Mesenteric fat pad (tissue), 1 donor: Measurements from ENCODE around the gene RNU5D-1. TPM values are rescaled to one million over a fixed set of nuclear protein-coding genes. Genes with fewer than 3 reads are reported as not detected.
A peak's percentile ranks its signal among the peaks of the same experiment; 100 is the strongest.
"Not testable (repeated sequence)": the region's sequence is repeated elsewhere in the genome, so short reads cannot be mapped to it uniquely, and the experiment has no call there.

Experiments
- DNase-seq: peaks from one replicate; pipeline ENCODE4 v3.0.0-alpha.2; 2020; ENCODE audit warnings: low spot score
- long read RNA-seq: library from polyadenylated mRNA; unstranded; transcript quantifications from one replicate; pipeline ENCODE4 v2.0.0, GENCODE V29; 2020
- total RNA-seq: library from RNA; stranded (reverse); fragmentation: NEBNext Ultra II Directional; extraction: Animal tissue kit (Norgen Biotek cat#: 25700); gene quantifications from one replicate; pipeline ENCODE4 v1.2.1, GENCODE V29; 2021
- donor health status: DM: yes; HTN: yes; CAD: no.

The RNU5D-1 gene
- total RNA-seq, result not detected
- long read RNA-seq, result 0 reads

GRCh38 chr1:44730741-44731512 lies at the start of gene RNU5D-1:
RNU5D-1 (minus strand) TSS chr1:44731170.
- DNase-seq, result peak; percentile 93

- DNase-seq, result no peak
Measured at GRCh38 chr1:44780583-44781121, 49.7 kb upstream of the RNU5D-1 start.

- no peak for DNase-seq
Measured at GRCh38 chr1:44778705-44779576, 48.0 kb upstream of the RNU5D-1 start.

DNA sequence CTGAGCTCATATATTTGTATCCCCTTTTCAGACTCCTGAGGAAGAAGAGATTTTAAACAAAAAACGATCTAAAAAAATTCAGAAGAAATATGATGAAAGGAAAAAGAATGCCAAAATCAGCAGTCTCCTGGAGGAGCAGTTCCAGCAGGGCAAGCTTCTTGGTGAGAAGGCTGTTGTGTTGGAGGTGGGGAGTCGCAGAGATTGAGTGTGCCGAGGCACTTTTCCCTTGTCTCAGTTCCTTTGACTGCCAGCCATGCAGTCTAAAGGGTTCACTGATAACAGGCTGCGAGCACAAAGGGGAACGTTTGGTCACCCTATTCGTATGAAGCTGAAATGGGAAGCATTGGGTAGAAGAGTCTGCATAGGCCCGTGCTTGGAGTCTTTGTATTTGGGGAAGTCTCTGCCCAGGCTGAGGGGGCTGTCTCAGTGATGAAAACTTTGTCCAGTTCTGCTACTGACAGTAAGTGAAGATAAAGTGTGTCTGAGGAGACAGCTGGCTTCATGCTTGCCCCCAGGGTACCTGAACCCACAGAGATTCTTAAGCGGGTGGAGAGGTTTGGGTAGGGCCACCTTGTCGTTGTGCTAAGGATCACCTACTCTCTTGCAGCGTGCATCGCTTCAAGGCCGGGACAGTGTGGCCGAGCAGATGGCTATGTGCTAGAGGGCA lies 47.1 kb upstream of the RNU5D-1 start:
- DNase-seq, result no peak

DNA sequence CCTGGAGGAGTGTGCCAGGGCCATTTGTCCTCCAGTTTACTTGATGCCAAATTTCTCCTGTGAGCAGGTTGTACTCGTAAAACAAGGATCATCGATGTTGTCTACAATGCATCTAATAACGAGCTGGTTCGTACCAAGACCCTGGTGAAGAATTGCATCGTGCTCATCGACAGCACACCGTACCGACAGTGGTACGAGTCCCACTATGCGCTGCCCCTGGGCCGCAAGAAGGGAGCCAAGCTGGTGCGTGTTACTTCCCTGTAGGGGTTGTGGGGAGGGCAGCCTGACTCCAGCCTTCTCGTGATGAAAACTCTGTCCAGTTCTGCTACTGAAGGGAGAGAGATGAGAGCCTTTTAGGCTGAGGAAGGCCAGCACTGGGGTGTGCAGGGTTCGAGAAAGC lies 46.6 kb upstream of the RNU5D-1 start:
- DNase-seq, result no peak

DNA sequence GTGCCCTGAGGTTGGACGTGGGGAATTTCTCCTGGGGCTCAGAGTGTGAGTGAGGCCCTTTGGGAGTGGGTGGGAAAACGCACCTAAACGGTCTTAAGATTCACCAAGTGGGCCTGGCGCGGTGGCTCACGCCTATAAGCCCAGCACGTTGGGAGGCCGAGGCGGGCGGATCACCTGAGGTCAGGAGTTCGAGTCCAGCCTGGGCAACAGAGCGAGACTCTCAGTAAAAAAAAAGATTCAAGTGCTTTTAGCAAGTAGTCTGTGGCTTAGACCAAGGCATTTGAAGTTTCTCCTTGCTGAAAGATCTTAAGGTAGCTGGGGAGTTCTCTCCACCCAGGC lies 45.7 kb upstream of the RNU5D-1 start:
- no peak for DNase-seq

- no peak for DNase-seq
Measured at GRCh38 chr1:44775930-44776729, 45.2 kb upstream of the RNU5D-1 start.

DNA sequence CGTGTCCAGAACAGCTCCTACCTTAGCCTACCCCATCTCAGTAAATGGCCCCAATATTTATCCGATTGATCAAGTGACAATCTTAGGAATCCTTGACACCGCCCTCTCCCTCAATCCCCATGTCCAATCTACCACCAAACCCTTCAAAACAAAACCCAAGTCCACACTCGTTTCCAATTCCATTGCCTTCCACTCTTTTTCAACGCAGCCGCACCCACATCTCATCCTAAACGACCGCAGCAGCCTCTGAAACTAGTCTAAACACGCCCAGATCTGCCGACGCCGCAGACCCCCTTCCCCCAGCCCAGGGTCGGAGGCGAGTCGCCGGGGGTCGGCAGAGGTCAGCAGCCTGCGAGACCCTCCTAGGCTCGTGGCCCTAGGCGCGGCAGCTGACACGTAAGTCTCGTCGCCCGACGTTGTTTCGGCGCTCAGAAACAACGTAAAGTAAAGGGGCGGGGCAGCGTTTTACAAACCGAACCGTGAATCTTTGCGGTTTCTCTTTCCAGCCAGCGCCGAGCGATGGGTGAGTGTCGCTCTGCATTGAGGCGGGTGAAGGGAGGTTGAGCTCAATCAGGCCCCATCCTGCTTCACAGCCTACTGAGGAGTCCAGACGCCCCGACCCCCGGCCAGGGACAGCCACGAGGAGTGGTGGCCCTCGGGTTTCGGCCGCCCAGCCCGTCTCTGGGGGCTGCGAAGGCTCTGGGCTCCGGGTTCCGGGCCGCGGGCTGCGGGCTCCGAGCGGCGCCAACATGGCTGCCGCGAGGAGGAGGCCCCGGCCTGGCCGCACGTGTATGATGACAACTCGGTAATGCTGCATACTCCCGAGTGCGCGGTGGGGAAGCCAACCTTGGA lies 44.3 kb upstream of the RNU5D-1 start, which contains the start of gene RPS8:
RPS8 (plus strand) TSS at position 463 of the 852 bp plus-strand sequence; CDS start at position 520, 57 bp downstream.
- peak; percentile 96 for DNase-seq

GRCh38 chr1:44766421-44766820 lies 35.5 kb upstream of the RNU5D-1 start:
- not testable (repeated sequence) for DNase-seq

DNA sequence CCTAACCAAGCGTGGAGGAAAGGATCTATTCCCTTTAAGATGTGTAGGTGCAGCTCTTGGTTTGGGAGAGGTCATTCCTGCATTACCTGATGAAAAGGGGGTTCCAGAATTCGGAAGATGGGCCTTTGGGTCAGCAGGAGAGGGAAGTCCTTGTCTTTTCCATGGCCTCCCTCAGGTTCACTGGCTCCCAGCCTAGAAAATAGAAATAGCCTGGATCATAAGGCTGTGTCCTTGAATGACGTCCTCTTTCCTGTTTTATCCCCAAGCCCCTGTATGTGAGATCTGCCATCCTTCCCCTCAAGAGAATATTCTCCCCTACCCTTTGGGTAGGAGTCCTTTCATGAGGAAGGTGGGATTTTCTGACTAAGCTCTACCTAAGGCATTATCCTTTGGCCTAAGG lies 29.9 kb upstream of the RNU5D-1 start:
- no peak for DNase-seq

DNA sequence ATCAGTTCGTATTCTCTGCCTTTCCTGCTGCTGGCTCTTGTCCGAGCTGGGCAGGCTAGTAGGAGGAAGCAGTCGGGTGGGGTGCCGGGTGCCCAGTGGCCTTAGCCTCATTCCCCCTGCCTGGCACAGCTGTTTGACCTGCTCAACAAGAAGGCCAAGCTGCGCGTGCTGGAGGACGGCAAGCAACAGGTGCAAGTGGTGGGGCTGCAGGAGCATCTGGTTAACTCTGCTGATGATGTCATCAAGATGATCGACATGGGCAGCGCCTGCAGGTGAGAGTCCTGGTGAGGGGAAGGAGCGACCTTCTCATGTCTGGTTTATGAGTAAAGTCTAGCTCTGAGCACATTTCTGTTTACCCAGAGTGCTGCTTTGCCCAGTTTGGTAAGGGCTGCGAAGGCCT lies 28.1 kb upstream of the RNU5D-1 start:
- no peak for DNase-seq

DNA sequence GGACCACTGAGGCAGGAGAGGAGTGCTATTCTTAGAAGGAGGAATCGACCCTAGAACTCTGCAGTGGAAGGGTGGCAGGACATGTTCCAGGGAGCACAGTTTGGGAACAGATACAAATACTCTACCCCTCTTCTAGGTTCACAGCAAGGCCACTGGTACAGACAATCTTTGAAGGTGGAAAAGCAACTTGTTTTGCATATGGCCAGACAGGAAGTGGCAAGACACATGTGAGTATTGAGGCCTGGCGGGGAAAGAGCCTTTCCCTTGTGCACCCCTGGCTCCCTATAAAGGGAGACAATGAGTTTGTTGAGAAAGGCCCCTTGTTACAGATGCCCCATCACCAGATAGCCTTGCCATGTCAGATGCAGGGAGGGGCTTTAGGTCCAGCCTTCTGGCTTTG lies 26.4 kb upstream of the RNU5D-1 start:
- DNase-seq, result no peak

- no peak for DNase-seq
Measured at GRCh38 chr1:44747878-44748277, 16.9 kb upstream of the RNU5D-1 start.

GRCh38 chr1:44743211-44743610 lies 12.2 kb upstream of the RNU5D-1 start:
- DNase-seq, result no peak

- no peak for DNase-seq
Measured at GRCh38 chr1:44740179-44740617, 9.2 kb upstream of the RNU5D-1 start.

- DNase-seq, result peak; percentile 99
Measured at GRCh38 chr1:44739307-44740178, 8.6 kb upstream of the RNU5D-1 start, which contains the start of gene KIF2C. KIF2C (plus strand) TSS chr1:44739837; CDS start chr1:44739933, 96 bp downstream.

DNA sequence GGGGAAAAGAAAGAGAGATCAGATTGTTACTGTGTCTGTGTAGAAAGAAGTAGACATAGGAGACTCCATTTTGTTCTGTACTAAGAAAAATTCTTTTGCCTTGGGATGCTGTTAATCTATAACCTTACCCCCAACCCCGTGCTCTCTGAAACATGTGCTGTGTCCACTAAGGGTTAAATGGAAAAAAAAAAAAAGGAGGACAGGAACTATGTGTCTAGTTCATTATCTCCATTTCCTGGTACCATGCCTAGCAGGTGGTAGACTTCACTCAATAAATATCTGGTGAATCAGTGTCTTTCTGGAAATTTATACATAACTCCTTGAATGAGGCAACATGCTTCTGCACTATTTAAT lies 8.0 kb upstream of the RNU5D-1 start:
- not testable (repeated sequence) for DNase-seq

GRCh38 chr1:44735992-44736391 lies 5.0 kb upstream of the RNU5D-1 start:
- DNase-seq, result no peak

- no peak for DNase-seq
Measured at GRCh38 chr1:44733784-44734183, 2.8 kb upstream of the RNU5D-1 start.
